ENCODE measurements around the gene PLCB3. TPM values are rescaled to one million over a fixed set of nuclear protein-coding genes. Genes with fewer than 3 reads are reported as not detected.

The PLCB3 gene
- total RNA-seq, 2 experiments from 2014 or later: 18.1 to 20.4 TPM

DNA sequence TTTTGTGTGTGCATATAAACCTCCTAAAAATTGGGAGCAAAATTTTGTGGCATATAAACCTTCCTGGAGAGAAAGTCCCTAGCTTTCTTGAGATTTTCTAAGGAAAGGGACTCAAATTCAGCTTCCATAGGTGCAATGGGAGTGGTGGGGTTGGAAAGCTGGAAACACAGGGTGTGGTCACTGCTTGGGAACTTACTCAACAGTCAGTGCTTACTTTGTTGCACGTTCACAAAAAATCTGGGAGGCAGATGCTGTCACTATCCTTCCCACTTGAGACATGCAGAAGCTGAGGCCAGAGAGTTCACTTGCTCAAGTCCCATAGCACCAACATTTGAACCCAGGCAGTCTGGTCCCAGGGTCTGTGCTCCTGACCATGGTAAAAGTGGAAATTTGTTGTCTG is 44.9 kb downstream of the PLCB3 start:
- CTCF ChIA-PET: interaction anchor here (0.5 to 1.3 kb wide), 3 partner anchors 17 to 1398 kb away, joined by 3 to 4 read pairs (median 3); partner anchors contain the start of gene FERMT3

DNA sequence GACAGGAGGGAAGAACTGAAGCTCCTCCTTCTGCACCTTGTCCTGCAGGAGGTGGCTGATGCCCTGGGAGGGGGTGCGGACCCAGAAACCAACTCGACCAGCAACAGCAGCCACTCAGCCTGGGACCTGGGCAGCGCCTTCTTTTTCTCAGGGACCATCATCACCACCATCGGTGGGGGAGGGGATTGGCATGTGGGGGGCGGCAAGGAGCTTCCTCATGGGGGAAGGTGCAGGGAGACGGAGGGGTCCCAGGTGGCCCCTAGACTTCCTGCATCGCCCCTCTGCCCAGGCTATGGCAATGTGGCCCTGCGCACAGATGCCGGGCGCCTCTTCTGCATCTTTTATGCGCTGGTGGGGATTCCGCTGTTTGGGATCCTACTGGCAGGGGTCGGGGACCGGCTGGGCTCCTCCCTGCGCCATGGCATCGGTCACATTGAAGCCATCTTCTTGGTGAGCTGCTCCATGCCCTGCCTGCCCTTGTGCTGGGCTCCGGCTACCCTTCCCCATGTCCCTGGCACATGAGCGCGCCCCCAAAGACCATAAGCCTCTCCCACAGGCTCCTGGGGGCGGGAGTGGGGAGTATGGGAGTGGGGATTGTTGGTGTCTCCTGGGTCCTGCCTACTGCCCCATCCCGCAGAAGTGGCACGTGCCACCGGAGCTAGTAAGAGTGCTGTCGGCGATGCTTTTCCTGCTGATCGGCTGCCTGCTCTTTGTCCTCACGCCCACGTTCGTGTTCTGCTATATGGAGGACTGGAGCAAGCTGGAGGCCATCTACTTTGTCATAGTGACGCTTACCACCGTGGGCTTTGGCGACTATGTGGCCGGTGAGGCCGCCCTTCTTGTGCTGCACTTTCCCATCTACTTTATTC is 45.7 kb downstream of the PLCB3 start:
- no peak overlapping the region for H3K27ac Mint-ChIP-seq
- H3K27me3 Mint-ChIP-seq: peaks cover 88% of the 10 kb centered on the region
- no peaks in the 10 kb centered on the region for H3K9me3 Mint-ChIP-seq (ENCODE audit: low read depth)
- H3K36me3 Mint-ChIP-seq: no peaks in the 10 kb centered on the region
- peaks cover 15% of the 10 kb centered on the region for H3K4me1 Mint-ChIP-seq
- DNase-seq (no peak), ATAC-seq (no peak)
- CTCF ChIA-PET: interaction anchor here (0.5 to 1.4 kb wide), 5 partner anchors 17 to 1399 kb away, joined by 3 to 4 read pairs (median 3); partner anchors contain the start of genes FERMT3 and PLCB3
- no peak overlapping the region for H3K4me3 Mint-ChIP-seq

More for the DNA sequence above, 44.9 kb downstream of the PLCB3 start:
- Mint-ChIP-seq H3K4me1 (peaks cover 12% of the 10 kb centered on the region), H3K27ac (no peak overlapping the region), H3K4me3 (no peak overlapping the region), H3K36me3 (no peaks in the 10 kb centered on the region), H3K9me3 (ENCODE audit: low read depth) (no peaks in the 10 kb centered on the region), H3K27me3 (peaks cover 83% of the 10 kb centered on the region)
- no peak for ATAC-seq
- no peak for DNase-seq

DNA sequence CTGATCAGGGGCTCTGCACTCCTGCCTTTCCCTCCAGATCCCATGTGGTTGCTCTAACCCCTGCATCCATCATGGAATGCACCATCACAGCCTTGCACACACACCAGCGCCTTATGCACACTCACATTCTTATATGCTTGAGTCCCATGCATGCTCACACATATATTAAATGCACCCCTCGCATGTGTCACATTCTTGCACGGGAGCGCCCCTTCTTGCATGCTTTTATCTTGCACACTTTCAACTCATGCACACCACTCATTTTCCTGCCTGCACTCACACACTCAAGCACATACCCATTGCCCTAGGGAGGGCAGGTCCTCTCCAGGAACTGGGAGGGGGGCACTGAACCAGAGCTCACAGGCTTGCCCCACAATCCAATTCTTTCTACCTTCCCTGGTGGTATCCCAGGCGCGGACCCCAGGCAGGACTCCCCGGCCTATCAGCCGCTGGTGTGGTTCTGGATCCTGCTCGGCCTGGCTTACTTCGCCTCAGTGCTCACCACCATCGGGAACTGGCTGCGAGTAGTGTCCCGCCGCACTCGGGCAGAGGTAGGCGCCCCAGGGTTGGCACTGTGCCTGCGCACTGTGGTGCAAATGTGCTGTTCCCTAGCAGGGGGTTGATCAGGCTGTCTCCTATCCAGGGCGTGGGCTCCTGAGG is 46.5 kb downstream of the PLCB3 start:
- Mint-ChIP-seq H3K9me3 (ENCODE audit: low read depth) (no peaks in the 10 kb centered on the region), H3K36me3 (no peaks in the 10 kb centered on the region), H3K27ac (no peak overlapping the region), H3K27me3 (peaks cover 82% of the 10 kb centered on the region), H3K4me3 (no peak overlapping the region), H3K4me1 (peaks cover 15% of the 10 kb centered on the region)
- CTCF ChIA-PET: interaction anchor here (0.9 to 1.4 kb wide), 3 partner anchors 34 to 107 kb away, joined by 3 to 4 read pairs (median 4); partner anchors contain the start of gene PLCB3
- no peak for DNase-seq
- no peak for ATAC-seq

DNA sequence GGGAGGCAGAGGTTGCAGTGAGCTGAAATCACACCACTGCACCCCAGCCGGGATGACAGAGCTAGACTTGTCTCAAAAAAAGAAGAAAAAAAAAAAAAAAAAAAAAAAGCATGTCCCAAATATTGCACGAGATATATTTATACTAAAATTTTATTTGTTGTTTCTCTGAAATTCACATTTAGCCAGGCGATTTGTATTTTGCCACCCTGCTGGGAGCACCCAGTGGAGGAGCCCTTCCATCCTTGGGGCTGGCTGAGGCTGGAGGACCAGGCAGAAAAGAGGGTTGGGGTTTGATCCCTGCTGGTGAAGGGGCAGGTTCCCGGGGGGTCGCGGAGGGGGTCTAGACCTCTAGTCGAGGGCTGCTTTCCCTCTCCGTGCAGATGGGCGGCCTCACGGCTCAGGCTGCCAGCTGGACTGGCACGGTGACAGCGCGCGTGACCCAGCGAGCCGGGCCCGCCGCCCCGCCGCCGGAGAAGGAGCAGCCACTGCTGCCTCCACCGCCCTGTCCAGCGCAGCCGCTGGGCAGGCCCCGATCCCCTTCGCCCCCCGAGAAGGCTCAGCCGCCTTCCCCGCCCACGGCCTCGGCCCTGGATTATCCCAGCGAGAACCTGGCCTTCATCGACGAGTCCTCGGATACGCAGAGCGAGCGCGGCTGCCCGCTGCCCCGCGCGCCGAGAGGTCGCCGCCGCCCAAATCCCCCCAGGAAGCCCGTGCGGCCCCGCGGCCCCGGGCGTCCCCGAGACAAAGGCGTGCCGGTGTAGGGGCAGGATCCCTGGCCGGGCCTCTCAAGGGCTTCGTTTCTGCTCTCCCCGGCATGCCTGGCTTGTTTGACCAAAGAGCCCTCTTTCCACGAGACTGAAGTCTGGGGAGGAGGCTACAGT is 47.9 kb downstream of the PLCB3 start:
- Mint-ChIP-seq H3K27me3 (peaks cover 68% of the 10 kb centered on the region), H3K9me3 (ENCODE audit: low read depth) (no peaks in the 10 kb centered on the region), H3K27ac (no peak overlapping the region), H3K4me3 (no peak overlapping the region), H3K36me3 (no peaks in the 10 kb centered on the region), H3K4me1 (peaks cover 23% of the 10 kb centered on the region)
- no peak for ATAC-seq
- CTCF ChIA-PET: interaction anchor here (0.6 to 1.2 kb wide), 4 partner anchors 31 to 125 kb away, joined by 3 to 4 read pairs (median 3); no protein-coding TSS in a partner anchor
- no peak for DNase-seq

DNA sequence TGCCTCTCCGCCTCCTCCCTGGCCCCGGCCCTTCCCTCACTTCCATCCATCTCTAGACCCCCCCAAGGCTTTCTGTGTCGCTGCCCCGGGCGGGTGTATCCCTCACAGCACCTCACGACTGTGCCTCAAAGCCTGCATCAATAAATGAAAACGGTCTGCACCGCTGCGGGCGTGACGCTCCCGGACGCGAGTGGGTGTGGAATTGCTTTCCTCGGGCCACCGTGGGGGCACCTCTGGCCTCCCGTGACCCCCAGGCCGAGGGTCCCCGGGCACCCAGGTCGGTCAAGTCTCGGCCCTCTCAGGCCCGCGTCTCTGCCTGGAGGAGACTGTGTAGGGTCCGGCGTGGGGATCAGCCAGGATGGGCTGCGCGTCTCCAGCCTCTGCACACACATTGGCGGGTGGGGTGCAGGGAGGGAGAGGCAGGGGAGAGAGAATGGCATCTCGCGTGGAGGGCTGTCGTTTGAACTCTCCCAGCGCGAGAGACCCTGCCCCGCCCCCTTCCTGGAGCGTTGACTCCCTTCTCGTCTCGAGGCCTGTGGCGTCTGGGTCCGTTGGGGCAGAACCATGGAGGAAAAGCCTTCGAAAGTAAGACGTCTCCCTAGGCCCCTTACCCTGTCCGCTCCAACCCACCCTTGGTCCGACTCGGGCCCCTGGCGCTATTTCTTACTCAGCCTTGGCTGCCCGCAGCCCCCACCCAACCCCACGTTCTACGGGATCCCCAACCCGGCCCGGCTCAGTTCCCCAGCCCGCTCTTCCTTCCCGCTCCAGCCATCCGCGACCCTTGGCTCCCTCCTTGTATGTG is 48.7 kb downstream of the PLCB3 start, which contains the start of gene CATSPERZ:
CATSPERZ (plus strand) TSS at position 512 of the 802 bp plus-strand sequence; CDS start at position 565, 53 bp downstream.
- CTCF ChIA-PET: interaction anchor here (0.8 to 7.2 kb wide), 20 partner anchors 13 to 300 kb away, joined by 3 to 188 read pairs (median 8); partner anchors contain the start of genes BAD, CCDC88B, FERMT3 and FKBP2
- peaks cover 63% of the 10 kb centered on the region for H3K27me3 Mint-ChIP-seq
- DNase-seq (no peak), ATAC-seq (no peak)
- H3K9me3 Mint-ChIP-seq (ENCODE audit: low read depth): no peaks in the 10 kb centered on the region
- peak within 1 kb of the TSS; percentile 47 for H3K4me3 Mint-ChIP-seq
- H3K27ac Mint-ChIP-seq: no peak within 1 kb of the TSS
- no peaks in the 10 kb centered on the region for H3K36me3 Mint-ChIP-seq
- H3K4me1 Mint-ChIP-seq: peaks cover 25% of the 10 kb centered on the region

DNA sequence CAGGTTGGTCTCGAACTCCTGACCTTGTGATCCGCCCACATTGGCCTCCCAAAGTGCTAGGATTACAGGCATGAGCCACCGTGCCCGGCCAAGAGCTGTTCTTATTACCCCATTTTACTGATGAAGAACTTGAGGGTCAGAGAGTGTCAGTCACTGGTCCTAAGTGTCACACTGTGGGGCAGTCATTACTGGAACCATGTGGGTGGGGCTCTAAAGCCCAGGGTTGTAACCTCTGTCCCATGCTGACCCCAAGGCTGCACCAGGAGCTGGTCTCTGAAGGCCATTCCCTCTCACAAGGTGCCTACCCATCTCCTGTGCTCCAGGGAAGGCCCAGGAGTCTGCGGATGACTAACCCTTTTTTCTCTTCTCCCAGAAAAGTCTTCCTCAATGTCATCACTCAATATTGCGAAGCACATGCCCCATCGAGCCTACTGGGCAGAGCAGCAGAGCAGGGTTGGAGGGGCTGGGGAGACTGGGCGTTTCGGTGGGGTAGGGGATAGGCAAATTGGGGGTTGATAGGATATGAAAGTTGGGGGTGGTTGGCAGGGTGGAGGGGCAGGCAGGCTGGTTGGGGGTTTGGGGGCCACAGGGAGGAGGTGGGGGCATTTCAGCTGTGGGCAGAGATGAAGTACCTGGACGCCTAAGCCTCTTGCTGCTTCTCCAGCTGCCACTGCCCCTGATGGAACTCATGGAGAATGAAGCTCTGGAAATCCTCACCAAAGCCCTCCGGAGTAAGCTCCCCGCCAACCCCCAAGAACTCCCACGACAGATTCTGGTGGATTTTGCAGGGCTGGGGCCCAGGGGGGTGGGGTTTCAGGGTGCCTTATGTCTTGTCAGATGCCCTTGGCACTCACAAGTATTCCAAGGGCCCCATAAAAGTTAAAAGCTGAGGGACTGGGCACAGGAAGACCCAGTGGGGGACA is 52.0 kb downstream of the PLCB3 start:
- Mint-ChIP-seq H3K36me3 (peaks cover 5% of the 10 kb centered on the region), H3K27ac (peak overlapping the region; percentile 98), H3K4me3 (peak overlapping the region; percentile 86), H3K27me3 (peaks cover 29% of the 10 kb centered on the region), H3K9me3 (ENCODE audit: low read depth) (no peaks in the 10 kb centered on the region), H3K4me1 (peaks cover 41% of the 10 kb centered on the region)
- DNase-seq: peak; percentile 45
- CTCF ChIA-PET: interaction anchor here (0.7 to 7.2 kb wide), 23 partner anchors 14 to 1627 kb away, joined by 3 to 188 read pairs (median 6); partner anchors contain the start of genes BAD, CCDC88B, FERMT3 and FKBP2
- no peak for ATAC-seq

DNA sequence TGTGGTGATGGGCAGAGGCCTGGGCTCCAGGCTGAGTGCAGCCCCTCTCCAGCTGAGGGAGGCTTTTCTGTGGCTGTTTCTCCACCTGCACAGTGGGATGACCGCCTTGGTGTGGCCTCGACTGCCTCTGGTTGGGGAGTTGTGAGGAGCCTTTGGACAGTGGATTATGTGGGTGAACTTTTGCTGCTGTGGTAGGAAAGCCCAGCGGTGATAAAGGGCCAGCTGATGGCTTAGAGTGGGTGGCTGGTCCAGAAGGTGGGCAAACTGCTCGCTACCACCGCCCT is 52.6 kb downstream of the PLCB3 start:
- Mint-ChIP-seq H3K4me3 (peak overlapping the region; percentile 86), H3K27ac (peak overlapping the region; percentile 98), H3K36me3 (peaks cover 5% of the 10 kb centered on the region), H3K27me3 (peaks cover 23% of the 10 kb centered on the region), H3K9me3 (ENCODE audit: low read depth) (no peaks in the 10 kb centered on the region), H3K4me1 (peaks cover 41% of the 10 kb centered on the region)
- no peak for DNase-seq
- CTCF ChIA-PET: interaction anchor here (1.0 to 7.2 kb wide), 22 partner anchors 10 to 303 kb away, joined by 3 to 188 read pairs (median 6); partner anchors contain the start of genes BAD, CCDC88B, FERMT3 and FKBP2
- ATAC-seq: no peak

DNA sequence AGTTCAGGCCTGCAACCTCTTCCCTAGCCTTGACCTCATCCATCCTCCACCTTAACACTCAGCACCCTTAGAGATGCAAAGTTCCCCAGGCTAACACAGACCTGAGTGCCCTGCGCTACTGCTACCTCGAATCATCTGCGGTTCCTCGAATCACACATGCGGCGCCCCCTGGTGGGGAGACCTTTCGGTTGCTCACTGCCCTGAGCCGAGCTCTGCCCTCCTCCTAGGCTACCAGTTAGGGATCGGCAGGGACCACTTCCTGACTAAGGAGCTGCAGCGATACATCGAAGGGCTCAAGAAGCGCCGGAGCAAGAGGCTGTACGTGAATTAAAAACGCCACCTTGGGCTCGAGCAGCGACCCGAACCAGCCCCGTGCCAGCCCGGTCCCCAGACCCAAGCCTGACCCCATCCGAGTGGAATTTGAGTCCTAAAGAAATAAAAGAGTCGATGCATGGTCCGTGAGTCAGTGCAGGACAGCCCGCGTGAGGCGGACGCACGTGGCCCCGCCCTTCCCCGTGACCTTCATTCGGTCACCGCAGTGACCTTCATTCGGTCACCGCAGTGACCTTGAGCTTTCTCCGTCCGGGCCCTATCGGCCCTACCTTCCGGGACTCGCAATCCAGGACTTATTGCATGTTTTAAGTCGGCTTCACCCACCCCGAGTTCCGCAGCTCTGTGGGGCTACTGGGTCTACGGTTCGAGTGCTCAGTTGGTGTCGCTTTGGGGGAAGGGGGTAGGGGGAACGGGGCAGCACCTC is 53.2 kb downstream of the PLCB3 start:
- Mint-ChIP-seq H3K4me1 (peaks cover 43% of the 10 kb centered on the region), H3K27ac (peak overlapping the region; percentile 98), H3K9me3 (ENCODE audit: low read depth) (no peaks in the 10 kb centered on the region), H3K27me3 (peaks cover 21% of the 10 kb centered on the region), H3K36me3 (peaks cover 7% of the 10 kb centered on the region), H3K4me3 (peak overlapping the region; percentile 86)
- CTCF ChIA-PET: interaction anchor here (0.6 to 7.2 kb wide), 29 partner anchors 10 to 466 kb away, joined by 3 to 188 read pairs (median 4); partner anchors contain the start of genes BAD, CCDC88B, FERMT3 and FKBP2
- DNase-seq (peak; percentile 97), ATAC-seq (peak; percentile 40)

DNA sequence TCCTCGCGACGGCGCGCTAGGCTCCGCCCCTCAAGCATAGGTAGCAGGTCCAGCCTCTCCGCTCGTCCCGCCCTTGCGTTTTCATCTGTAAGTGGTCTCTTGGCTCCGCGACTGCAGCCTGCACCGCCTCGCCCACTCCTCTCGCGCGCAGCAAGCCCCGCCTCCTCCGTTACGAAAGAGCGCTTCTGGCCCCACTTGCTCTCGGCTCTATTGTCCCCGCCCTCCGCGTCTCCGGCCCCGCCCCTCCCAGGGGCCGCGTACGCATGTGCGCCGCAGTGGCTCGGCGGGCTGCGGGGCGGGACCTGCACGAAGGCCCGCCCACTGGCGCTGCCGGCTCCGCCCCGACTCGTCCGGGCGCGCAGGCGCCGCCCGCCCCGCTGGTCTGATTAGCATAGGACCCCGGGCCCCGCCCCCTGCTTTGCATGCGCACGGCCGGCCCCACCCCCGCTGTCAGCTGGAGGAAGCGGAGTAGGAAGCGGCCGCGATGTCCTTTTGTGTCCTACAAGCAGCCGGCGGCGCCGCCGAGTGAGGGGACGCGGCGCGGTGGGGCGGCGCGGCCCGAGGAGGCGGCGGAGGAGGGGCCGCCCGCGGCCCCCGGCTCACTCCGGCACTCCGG is 53.9 kb downstream of the PLCB3 start, which contains the start of gene ESRRA:
ESRRA (plus strand) TSS at position 450 of the 616 bp plus-strand sequence. CDS start 1,656 bp downstream, outside the sequence.
- ATAC-seq: peak; percentile 77
- Mint-ChIP-seq H3K4me1 (peaks cover 44% of the 10 kb centered on the region), H3K36me3 (peaks cover 7% of the 10 kb centered on the region), H3K27ac (peak within 1 kb of the TSS; percentile 98), H3K9me3 (ENCODE audit: low read depth) (no peaks in the 10 kb centered on the region), H3K27me3 (peaks cover 14% of the 10 kb centered on the region), H3K4me3 (peak within 1 kb of the TSS; percentile 95)
- CTCF ChIA-PET: interaction anchor here (0.7 to 7.2 kb wide), 22 partner anchors 9 to 467 kb away, joined by 3 to 188 read pairs (median 5); partner anchors contain the start of genes BAD, FERMT3, FKBP2 and GPR137
- DNase-seq: peak; percentile 100

All from activated CD8-positive, alpha-beta memory T cell treated with anti-CD3 and anti-CD28 coated beads, Interleukin-2, amount 10 ng/mL, durations not matched to agents 7 days and 5 days (primary cell).